ENCODE results near the gene TECPR1. TPM values are rescaled to one million over a fixed set of nuclear protein-coding genes. Genes with fewer than 3 reads are reported as not detected.

TECPR1 gene
- total RNA-seq, 1 donor from 2014 or later = 64.7 TPM

- peak in 1 of 2 donors; percentile 23 for DNase-seq (ENCODE audit: low read depth in 2 of 2)
Measured at GRCh38 chr7:98211676-98212531, 40.1 kb downstream of the TECPR1 start.

- peak in 1 of 2 donors; percentile 19 for DNase-seq (ENCODE audit: low read depth in 2 of 2)
Measured at GRCh38 chr7:98211221-98211675, 40.8 kb downstream of the TECPR1 start, which contains the start of gene BHLHA15. Gene BHLHA15, plus strand, starts transcription at chr7:98211439. Its CDS starts 871 bp downstream, at chr7:98212310.

GRCh38 chr7:98210513-98211220 is 41.4 kb downstream of the TECPR1 start:
- no peak for DNase-seq (ENCODE audit: low read depth in 2 of 2)

- DNase-seq (ENCODE audit: low read depth in 2 of 2) = no peak
Measured at GRCh38 chr7:98209166-98209920, 42.7 kb downstream of the TECPR1 start.

- DNase-seq (ENCODE audit: low read depth in 2 of 2) = no peak
Measured at GRCh38 chr7:98206451-98207330, 45.3 kb downstream of the TECPR1 start.

GRCh38 chr7:98205162-98205845 is 46.7 kb downstream of the TECPR1 start:
- DNase-seq (ENCODE audit: low read depth in 2 of 2) = no peak

- DNase-seq (ENCODE audit: low read depth in 2 of 2) = no peak
Measured at GRCh38 chr7:98204670-98205069, 47.4 kb downstream of the TECPR1 start.

GRCh38 chr7:98203964-98204605 is 47.9 kb downstream of the TECPR1 start:
- no peak for DNase-seq (ENCODE audit: low read depth in 2 of 2)

- no peak for DNase-seq (ENCODE audit: low read depth in 2 of 2)
Measured at GRCh38 chr7:98203261-98203963, 48.6 kb downstream of the TECPR1 start.

GRCh38 chr7:98202367-98203195 is 49.5 kb downstream of the TECPR1 start:
- no peak for DNase-seq (ENCODE audit: low read depth in 2 of 2)

GRCh38 chr7:98200364-98200763 is 51.7 kb downstream of the TECPR1 start:
- no peak for DNase-seq (ENCODE audit: low read depth in 2 of 2)

- no peak for DNase-seq (ENCODE audit: low read depth in 2 of 2)
Measured at GRCh38 chr7:98199131-98199530, 52.9 kb downstream of the TECPR1 start.

- DNase-seq (ENCODE audit: low read depth in 2 of 2) = no peak
Measured at GRCh38 chr7:98196706-98197605, 55.1 kb downstream of the TECPR1 start.

- no peak for DNase-seq (ENCODE audit: low read depth in 2 of 2)
Measured at GRCh38 chr7:98194672-98195457, 57.2 kb downstream of the TECPR1 start.

- DNase-seq (ENCODE audit: low read depth in 2 of 2) = no peak
Measured at GRCh38 chr7:98194186-98194585, 57.8 kb downstream of the TECPR1 start.

GRCh38 chr7:98193474-98194180 is 58.4 kb downstream of the TECPR1 start:
- DNase-seq (ENCODE audit: low read depth in 2 of 2) = no peak
